Neuronal stem cell (in vitro differentiated cells): ENCODE measurements around the gene NRG2.

Experiments used
- DNase-seq: peaks from one replicate; pipeline ENCODE4 v3.0.0-alpha.2; 2013; ENCODE audit warnings: low spot score
- H2AFZ ChIP-seq: one replicate; pipeline ENCODE4 v1.6.1; 2013; ENCODE audit warnings: mild to moderate bottlenecking, low read length, inconsistent platforms
- H2AK5ac ChIP-seq: 2 replicates; pipeline ENCODE4 v1.6.1; 2013; ENCODE audit warnings: low read depth, mild to moderate bottlenecking, inconsistent platforms, low read length, moderate library complexity, mixed read lengths
- H2BK120ac ChIP-seq: 2 replicates; pipeline ENCODE4 v1.6.1; 2013; ENCODE audit warnings: low read depth, mild to moderate bottlenecking, inconsistent platforms, low read length, moderate library complexity, mixed read lengths
- H2BK12ac ChIP-seq: one replicate; pipeline ENCODE4 v1.6.1; 2013; ENCODE audit warnings: low read length, inconsistent platforms
- H2BK15ac ChIP-seq: 2 replicates; pipeline ENCODE4 v1.6.1; 2013; ENCODE audit warnings: mild to moderate bottlenecking, low read length, inconsistent platforms, mixed read lengths
- H2BK5ac ChIP-seq: one replicate; pipeline ENCODE4 v1.6.1; 2013; ENCODE audit warnings: inconsistent platforms, mild to moderate bottlenecking, low read length, moderate library complexity
- H3K14ac ChIP-seq: one replicate; pipeline ENCODE4 v1.6.1; 2013; ENCODE audit warnings: low read length, inconsistent platforms
- H3K18ac ChIP-seq: 2 replicates; pipeline ENCODE4 v1.6.1; 2013; ENCODE audit warnings: low read length, inconsistent platforms
- H3K23ac ChIP-seq: 2 replicates; pipeline ENCODE4 v1.6.1; 2013; ENCODE audit warnings: low read depth, mild to moderate bottlenecking, mixed read lengths, low read length, inconsistent platforms; ENCODE audit not compliant: poor library complexity
- H3K27ac ChIP-seq: replicated peaks from 3 replicates; pipeline ENCODE4 v1.5.1; 2013; ENCODE audit warnings: low read length, inconsistent platforms
- H3K27me3 ChIP-seq, 3 experiments: 2 replicates each; pipeline ENCODE4 v1.6.1; 2013; ENCODE audit warnings: low read length in 3 of 3, mild to moderate bottlenecking in 2 of 3, inconsistent platforms in 1 of 3, low read depth in 1 of 3, mixed read lengths in 1 of 3, moderate library complexity in 1 of 3; ENCODE audit not compliant: control insufficient read depth in 3 of 3, insufficient read depth in 3 of 3
- H3K36me3 ChIP-seq, 2 donors: replicated peaks in 1 of 2; 2 replicates each; pipeline ENCODE4 v1.6.1; 2013; ENCODE audit warnings: low read length in 2 of 2; ENCODE audit not compliant: control insufficient read depth in 2 of 2, insufficient read depth in 2 of 2
- H3K4ac ChIP-seq: 2 replicates; pipeline ENCODE4 v1.6.1; 2013; ENCODE audit warnings: inconsistent platforms, mild to moderate bottlenecking, low read length, moderate library complexity
- H3K4me1 ChIP-seq, 2 donors: 1 replicate in 1 of 2; 2 replicates in 1 of 2; pipeline ENCODE4 v1.6.1; 2013; ENCODE audit warnings: low read length in 2 of 2, low read depth in 1 of 2; ENCODE audit not compliant: control insufficient read depth in 2 of 2, insufficient read depth in 1 of 2
- H3K4me2 ChIP-seq: one replicate; pipeline ENCODE4 v1.6.1; 2013; ENCODE audit warnings: mild to moderate bottlenecking, low read length, inconsistent platforms; ENCODE audit not compliant: insufficient read depth, poor library complexity, severe bottlenecking
- H3K4me3 ChIP-seq, 2 donors: 2 replicates each; pipeline ENCODE4 v1.5.1; 2013; ENCODE audit warnings: low read length in 2 of 2, mild to moderate bottlenecking in 2 of 2, inconsistent platforms in 1 of 2, moderate library complexity in 1 of 2
- H3K79me1 ChIP-seq: one replicate; pipeline ENCODE4 v1.6.1; 2013; ENCODE audit warnings: low read depth, mild to moderate bottlenecking, inconsistent platforms, low read length, moderate library complexity
- H3K9ac ChIP-seq: one replicate; pipeline ENCODE4 v1.6.1; 2013; ENCODE audit warnings: mild to moderate bottlenecking, low read depth, low read length, inconsistent platforms; ENCODE audit not compliant: poor library complexity
- H3K9me3 ChIP-seq, 2 donors: replicated peaks in 1 of 2; 2 replicates each; pipeline versions ENCODE3 to v1.6.1; 2013; ENCODE audit warnings: low read length in 2 of 2, mild to moderate bottlenecking in 2 of 2, inconsistent platforms in 1 of 2, low read depth in 1 of 2, mixed read lengths in 1 of 2, moderate library complexity in 1 of 2; ENCODE audit not compliant: control insufficient read depth in 2 of 2, insufficient read depth in 1 of 2
- H4K8ac ChIP-seq: one replicate; pipeline ENCODE4 v1.6.1; 2013; ENCODE audit warnings: low read depth, mild to moderate bottlenecking, inconsistent platforms, low read length, moderate library complexity
- H4K91ac ChIP-seq: one replicate; pipeline ENCODE4 v1.6.1; 2013; ENCODE audit warnings: low read length, low read depth, mild to moderate bottlenecking, inconsistent platforms; ENCODE audit not compliant: poor library complexity
- WGBS, 2 donors: extraction: QIAGEN DNeasy Blood & Tissue Kit; methylation state at CpG; one replicate each; pipeline ENCODE4 v1.1.7; 2013; ENCODE audit warnings: missing lambda C conversion rate in 2 of 2, mixed read lengths in 1 of 2; ENCODE audit not compliant: insufficient read length in 2 of 2, insufficient replicate concordance in 1 of 2; ENCODE audit errors: extremely low coverage in 2 of 2; 5-methylcytosine and 5-hydroxymethylcytosine counted together

NRG2 gene

DNA sequence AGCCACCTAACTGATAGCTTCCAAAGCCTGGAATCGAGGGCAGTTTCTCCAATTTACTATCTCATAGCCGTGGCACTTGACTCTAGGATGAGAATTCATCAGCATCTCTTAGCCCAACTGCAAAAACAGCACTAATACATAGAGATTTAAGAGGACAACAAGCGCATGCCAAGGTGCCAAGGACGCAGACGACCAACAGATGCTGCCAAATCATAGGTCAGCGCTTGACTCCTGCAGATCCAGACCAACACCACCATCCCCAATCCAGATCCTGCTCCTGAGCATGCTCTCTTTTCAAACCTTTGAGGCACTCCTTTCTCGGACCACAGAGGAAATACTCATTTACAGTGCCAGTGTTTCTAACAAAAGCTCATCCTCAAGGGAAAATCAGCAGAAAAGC lies 24.6 kb downstream of the NRG2 start:
- H3K4ac ChIP-seq: no peak overlapping the region

DNA sequence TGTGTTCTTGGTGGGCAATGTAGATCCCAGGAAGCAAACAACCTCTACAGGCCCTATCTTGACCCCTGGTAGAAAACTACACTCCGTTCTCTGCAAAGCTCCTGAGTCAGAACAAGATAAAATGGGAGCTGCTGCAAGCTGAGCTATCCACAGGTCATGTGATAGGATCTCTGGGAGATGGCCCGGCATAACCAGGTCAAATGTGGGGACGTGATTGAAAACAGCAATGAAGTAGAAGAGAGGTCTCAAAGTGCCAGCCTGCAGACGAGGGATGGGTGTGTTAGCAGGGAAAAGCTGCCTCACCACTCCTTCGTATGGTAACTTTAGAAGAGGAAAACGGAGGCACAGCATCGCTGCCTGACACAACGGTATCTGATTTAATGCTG lies 25.0 kb downstream of the NRG2 start:
- no CpG with 5 or more reads among the region's 8 CpGs for WGBS, 2 donors
- H2BK5ac ChIP-seq: no peak overlapping the region

More for the DNA sequence above, 24.6 kb downstream of the NRG2 start:
- no peak overlapping the region for H4K8ac ChIP-seq
- H2AFZ ChIP-seq: no peak overlapping the region
- WGBS, 2 donors: no CpG with 5 or more reads among the region's 7 CpGs
- no peak overlapping the region for H4K91ac ChIP-seq
- no peak overlapping the region for H3K18ac ChIP-seq
- no peaks in the 10 kb centered on the region for H3K9me3 ChIP-seq
- H2AK5ac ChIP-seq: no peak overlapping the region
- H3K14ac ChIP-seq: no peak overlapping the region
- peaks cover 0 to 58% (median 0%) of the 10 kb centered on the region in 3 experiments for H3K27me3 ChIP-seq
- no peak overlapping the region for H3K23ac ChIP-seq
- DNase-seq: no peak
- no peak overlapping the region for H3K27ac ChIP-seq
- no peaks in the 10 kb centered on the region for H3K79me1 ChIP-seq
- no peak overlapping the region for H3K4me3 ChIP-seq
- no peak overlapping the region for H3K4me2 ChIP-seq
- no peak overlapping the region for H2BK15ac ChIP-seq
- no peak overlapping the region for H3K9ac ChIP-seq
- H2BK12ac ChIP-seq: no peak overlapping the region
- no peak overlapping the region for H2BK5ac ChIP-seq
- no peaks in the 10 kb centered on the region for H3K36me3 ChIP-seq
- no peaks in the 10 kb centered on the region for H3K4me1 ChIP-seq
- H2BK120ac ChIP-seq: no peak overlapping the region

DNA sequence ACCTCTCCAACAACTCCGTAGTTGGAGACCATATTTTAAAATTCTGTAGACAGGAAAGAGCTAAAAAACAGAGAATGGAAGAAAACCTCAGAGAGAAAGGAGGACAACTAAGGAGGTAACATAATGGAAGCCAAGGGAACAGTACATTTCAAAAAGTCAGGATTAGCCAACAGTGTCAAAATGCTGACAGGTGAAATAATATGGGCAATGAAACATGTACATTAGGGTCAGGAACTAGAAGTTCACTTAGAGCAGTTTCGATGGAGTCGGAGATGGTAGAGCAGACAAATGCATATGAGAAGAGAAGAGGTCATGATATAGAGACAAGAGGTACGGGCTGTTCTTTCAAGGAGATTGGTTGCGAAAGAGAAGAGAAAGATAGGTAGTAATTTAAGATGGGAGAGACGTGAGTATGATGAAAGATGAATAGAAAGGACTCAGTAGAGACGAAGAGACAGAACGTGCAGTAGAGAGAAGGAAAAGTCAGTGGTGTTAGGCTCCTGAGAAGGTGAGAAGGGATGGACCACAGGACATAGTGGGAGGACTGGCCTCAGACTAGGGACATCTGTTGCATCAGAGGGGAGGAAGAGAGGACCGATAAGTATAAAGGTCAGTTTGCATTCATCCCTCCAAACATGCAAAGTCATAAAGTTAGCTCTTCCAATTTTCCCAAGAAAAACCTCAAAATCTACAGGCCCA lies 25.6 kb downstream of the NRG2 start:
- H2BK120ac ChIP-seq: no peak overlapping the region
- H3K14ac ChIP-seq: no peak overlapping the region
- H2BK5ac ChIP-seq: no peak overlapping the region
- DNase-seq: no peak
- no peaks in the 10 kb centered on the region for H3K36me3 ChIP-seq
- no peak overlapping the region for H4K8ac ChIP-seq
- H2BK12ac ChIP-seq: no peak overlapping the region
- H2BK15ac ChIP-seq: no peak overlapping the region
- no peak overlapping the region for H3K23ac ChIP-seq
- H3K9me3 ChIP-seq: no peaks in the 10 kb centered on the region
- H3K4me2 ChIP-seq: no peak overlapping the region
- H3K18ac ChIP-seq: no peak overlapping the region
- no peak overlapping the region for H3K4ac ChIP-seq
- H3K4me3 ChIP-seq: no peak overlapping the region
- H3K79me1 ChIP-seq: no peaks in the 10 kb centered on the region
- 100% methylated on average over 2 to 5 of the region's 9 CpGs for WGBS, 2 donors
- H3K27ac ChIP-seq: no peak overlapping the region
- H2AK5ac ChIP-seq: no peak overlapping the region
- H3K27me3 ChIP-seq: peaks cover 0 to 59% (median 0%) of the 10 kb centered on the region in 3 experiments
- no peaks in the 10 kb centered on the region for H3K4me1 ChIP-seq
- H3K9ac ChIP-seq: no peak overlapping the region
- no peak overlapping the region for H2AFZ ChIP-seq
- H4K91ac ChIP-seq: no peak overlapping the region

More for the DNA sequence above, 25.0 kb downstream of the NRG2 start:
- peaks cover 0 to 59% (median 0%) of the 10 kb centered on the region in 3 experiments for H3K27me3 ChIP-seq
- no peak overlapping the region for H2BK12ac ChIP-seq
- H2BK15ac ChIP-seq: no peak overlapping the region
- H3K4me3 ChIP-seq: no peak overlapping the region
- H3K23ac ChIP-seq: no peak overlapping the region
- H3K27ac ChIP-seq: no peak overlapping the region
- H2AK5ac ChIP-seq: no peak overlapping the region
- no peaks in the 10 kb centered on the region for H3K4me1 ChIP-seq
- H3K14ac ChIP-seq: no peak overlapping the region
- DNase-seq: no peak
- no peak overlapping the region for H2AFZ ChIP-seq
- H4K8ac ChIP-seq: no peak overlapping the region
- H3K18ac ChIP-seq: no peak overlapping the region
- H3K4ac ChIP-seq: no peak overlapping the region
- no peaks in the 10 kb centered on the region for H3K79me1 ChIP-seq
- H2BK120ac ChIP-seq: no peak overlapping the region
- H4K91ac ChIP-seq: no peak overlapping the region
- H3K36me3 ChIP-seq: no peaks in the 10 kb centered on the region
- H3K9me3 ChIP-seq: no peaks in the 10 kb centered on the region
- no peak overlapping the region for H3K4me2 ChIP-seq
- H3K9ac ChIP-seq: no peak overlapping the region

DNA sequence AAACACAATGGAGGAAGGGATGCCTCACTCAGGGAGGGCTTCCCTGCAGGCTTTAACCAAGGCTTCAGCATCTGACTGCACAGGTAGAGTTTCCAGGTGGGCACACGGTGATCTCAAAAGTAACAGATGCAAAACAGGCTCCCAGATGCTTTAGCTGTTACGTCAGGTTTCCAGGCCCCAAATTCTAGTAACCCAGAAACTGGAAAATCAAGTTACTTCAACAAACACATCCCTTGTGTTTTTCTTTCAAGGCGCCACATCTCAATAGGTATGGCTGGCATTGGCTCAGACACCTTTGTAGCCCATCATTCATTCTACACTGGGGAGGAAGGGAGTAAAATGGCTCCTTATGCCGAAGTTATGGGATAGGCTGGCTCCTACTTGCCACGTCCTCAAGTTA lies 27.4 kb downstream of the NRG2 start:
- no peaks in the 10 kb centered on the region for H3K9me3 ChIP-seq
- H3K79me1 ChIP-seq: no peaks in the 10 kb centered on the region
- H3K4ac ChIP-seq: no peak overlapping the region
- no peak overlapping the region for H2BK5ac ChIP-seq
- no peak overlapping the region for H3K9ac ChIP-seq
- no peak overlapping the region for H4K8ac ChIP-seq
- H2BK120ac ChIP-seq: no peak overlapping the region
- no peaks in the 10 kb centered on the region for H3K36me3 ChIP-seq
- no peak overlapping the region for H2BK12ac ChIP-seq
- no peak overlapping the region for H3K14ac ChIP-seq
- no peaks in the 10 kb centered on the region for H3K4me1 ChIP-seq
- H3K18ac ChIP-seq: no peak overlapping the region
- H3K27me3 ChIP-seq: peaks cover 0 to 55% (median 0%) of the 10 kb centered on the region in 3 experiments
- no peak overlapping the region for H3K4me3 ChIP-seq
- no peak overlapping the region for H4K91ac ChIP-seq
- H2AFZ ChIP-seq: no peak overlapping the region
- no peak overlapping the region for H3K23ac ChIP-seq
- no peak overlapping the region for H2AK5ac ChIP-seq
- DNase-seq: no peak
- H2BK15ac ChIP-seq: no peak overlapping the region
- WGBS, 2 donors: no CpG with 5 or more reads among the region's 5 CpGs
- H3K27ac ChIP-seq: no peak overlapping the region
- no peak overlapping the region for H3K4me2 ChIP-seq
